Glutamatergic neuron (in vitro differentiated cells): ENCODE results near the gene HTR1B. TPM values are rescaled to one million over a fixed set of nuclear protein-coding genes. Genes with fewer than 3 reads are reported as not detected.

Experiments
- DNase-seq: peaks from one replicate; pipeline ENCODE4 v3.0.0; 2022
- H3K27ac Mint-ChIP-seq: one replicate; pipeline ENCODE4 v1.8.0; 2020; ENCODE audit warnings: mild to moderate bottlenecking, mixed read lengths, inconsistent platforms; ENCODE audit not compliant: unreplicated experiment
- H3K27me3 Mint-ChIP-seq: one replicate; pipeline ENCODE4 v1.8.0; 2020; ENCODE audit warnings: mild to moderate bottlenecking, moderate library complexity, mixed read lengths, inconsistent platforms; ENCODE audit not compliant: unreplicated experiment
- H3K36me3 Mint-ChIP-seq: one replicate; pipeline ENCODE4 v1.8.0; 2020; ENCODE audit warnings: mild to moderate bottlenecking, mixed read lengths, inconsistent platforms; ENCODE audit not compliant: unreplicated experiment
- H3K4me1 Mint-ChIP-seq: one replicate; pipeline ENCODE4 v1.8.0; 2020; ENCODE audit warnings: mild to moderate bottlenecking, low read depth, mixed read lengths, inconsistent platforms; ENCODE audit not compliant: unreplicated experiment
- H3K4me3 Mint-ChIP-seq: one replicate; pipeline ENCODE4 v1.8.0; 2020; ENCODE audit warnings: mild to moderate bottlenecking, mixed read lengths, inconsistent platforms; ENCODE audit not compliant: unreplicated experiment
- H3K9me3 Mint-ChIP-seq: one replicate; pipeline ENCODE4 v1.8.0; 2020; ENCODE audit warnings: mild to moderate bottlenecking, moderate library complexity, mixed read lengths, inconsistent platforms; ENCODE audit not compliant: unreplicated experiment
- total RNA-seq: library from RNA; stranded (reverse); fragmentation: NEBNext Ultra II Directional; extraction: Animal tissue kit (Norgen Biotek cat#: 25700); gene quantifications from one replicate; pipeline ENCODE4 v1.2.1, GENCODE V29; 2021; ENCODE audit not compliant: unreplicated experiment
- TF ChIP-seq, protein P1 (sequence below): fragments of 200-600 bp; sonication (generic); IDR thresholded peaks from one replicate; pipeline ENCODE4 v1.5.0; 2021; ENCODE audit not compliant: partially characterized antibody, unreplicated experiment

HTR1B gene
- total RNA-seq, 1 donor from 2014 or later: 4.2 TPM

DNA sequence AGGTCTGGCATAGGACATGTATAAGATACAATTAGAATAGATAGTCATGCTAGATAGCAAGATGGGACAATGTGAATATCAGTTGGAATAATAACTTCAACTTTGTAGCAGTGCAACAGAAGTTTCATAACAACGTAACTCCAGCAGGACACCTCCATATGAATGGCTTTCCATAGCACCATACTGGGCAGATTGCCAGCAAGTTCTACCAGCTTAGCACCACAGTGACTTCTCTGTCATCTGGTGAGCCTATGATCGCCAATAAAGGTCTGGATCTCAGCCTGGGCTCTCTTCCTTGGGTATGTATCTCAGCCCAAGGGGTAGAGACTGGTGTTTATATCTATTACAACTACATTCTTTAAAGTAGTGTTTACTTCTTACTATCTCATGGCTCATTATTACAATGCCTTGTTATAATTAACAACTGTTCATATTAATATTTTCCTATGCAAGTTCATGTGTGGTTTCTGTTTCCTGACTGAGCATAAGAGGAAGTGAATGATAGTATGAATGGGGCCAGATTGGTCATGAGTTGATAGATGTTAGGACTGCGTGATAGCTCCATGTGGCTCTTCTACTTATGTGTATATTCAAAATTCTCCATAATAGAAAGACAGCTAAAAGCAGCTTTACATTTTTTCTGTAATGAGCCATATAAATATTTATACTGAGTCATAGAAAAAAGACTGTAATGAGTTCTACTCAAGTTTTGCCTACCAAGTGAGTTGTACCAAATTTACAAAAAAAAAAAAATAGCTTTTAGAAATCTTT is 22.9 kb downstream of the HTR1B start:
- H3K27me3 Mint-ChIP-seq: no peaks in the 10 kb centered on the region
- no peaks in the 10 kb centered on the region for H3K9me3 Mint-ChIP-seq
- H3K4me3 Mint-ChIP-seq: no peak overlapping the region

DNA sequence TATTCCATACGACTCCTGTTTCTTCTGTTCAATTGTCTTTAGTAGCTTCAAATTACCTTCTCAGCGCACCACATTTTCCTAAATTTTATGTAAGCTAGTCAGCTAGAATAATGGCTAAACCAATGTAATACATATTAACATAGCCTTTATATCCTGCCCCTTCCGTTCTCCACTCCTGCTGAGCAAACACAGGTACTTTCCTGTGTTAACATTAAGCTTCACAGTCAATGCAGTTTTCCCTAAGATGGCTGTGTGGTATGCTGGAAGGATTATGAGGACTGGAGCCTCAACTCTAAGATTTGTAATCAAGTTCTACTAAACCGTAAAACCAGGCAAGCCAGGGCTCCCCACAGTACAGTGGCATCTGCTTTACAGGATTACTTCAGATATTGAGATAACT is 29.4 kb downstream of the HTR1B start:
- no peak for DNase-seq
- Mint-ChIP-seq H3K36me3 (no peaks in the 10 kb centered on the region), H3K4me3 (no peak overlapping the region), H3K4me1 (no peaks in the 10 kb centered on the region), H3K27me3 (no peaks in the 10 kb centered on the region), H3K9me3 (no peaks in the 10 kb centered on the region), H3K27ac (no peak overlapping the region)
- TF ChIP-seq, protein P1, sequence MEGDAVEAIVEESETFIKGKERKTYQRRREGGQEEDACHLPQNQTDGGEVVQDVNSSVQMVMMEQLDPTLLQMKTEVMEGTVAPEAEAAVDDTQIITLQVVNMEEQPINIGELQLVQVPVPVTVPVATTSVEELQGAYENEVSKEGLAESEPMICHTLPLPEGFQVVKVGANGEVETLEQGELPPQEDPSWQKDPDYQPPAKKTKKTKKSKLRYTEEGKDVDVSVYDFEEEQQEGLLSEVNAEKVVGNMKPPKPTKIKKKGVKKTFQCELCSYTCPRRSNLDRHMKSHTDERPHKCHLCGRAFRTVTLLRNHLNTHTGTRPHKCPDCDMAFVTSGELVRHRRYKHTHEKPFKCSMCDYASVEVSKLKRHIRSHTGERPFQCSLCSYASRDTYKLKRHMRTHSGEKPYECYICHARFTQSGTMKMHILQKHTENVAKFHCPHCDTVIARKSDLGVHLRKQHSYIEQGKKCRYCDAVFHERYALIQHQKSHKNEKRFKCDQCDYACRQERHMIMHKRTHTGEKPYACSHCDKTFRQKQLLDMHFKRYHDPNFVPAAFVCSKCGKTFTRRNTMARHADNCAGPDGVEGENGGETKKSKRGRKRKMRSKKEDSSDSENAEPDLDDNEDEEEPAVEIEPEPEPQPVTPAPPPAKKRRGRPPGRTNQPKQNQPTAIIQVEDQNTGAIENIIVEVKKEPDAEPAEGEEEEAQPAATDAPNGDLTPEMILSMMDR: no peak

More for the DNA sequence above, 22.9 kb downstream of the HTR1B start:
- Mint-ChIP-seq H3K36me3 (no peaks in the 10 kb centered on the region), H3K4me1 (no peaks in the 10 kb centered on the region), H3K27ac (no peak overlapping the region)
- no peak for DNase-seq
- TF ChIP-seq, protein P1: no peak

DNA sequence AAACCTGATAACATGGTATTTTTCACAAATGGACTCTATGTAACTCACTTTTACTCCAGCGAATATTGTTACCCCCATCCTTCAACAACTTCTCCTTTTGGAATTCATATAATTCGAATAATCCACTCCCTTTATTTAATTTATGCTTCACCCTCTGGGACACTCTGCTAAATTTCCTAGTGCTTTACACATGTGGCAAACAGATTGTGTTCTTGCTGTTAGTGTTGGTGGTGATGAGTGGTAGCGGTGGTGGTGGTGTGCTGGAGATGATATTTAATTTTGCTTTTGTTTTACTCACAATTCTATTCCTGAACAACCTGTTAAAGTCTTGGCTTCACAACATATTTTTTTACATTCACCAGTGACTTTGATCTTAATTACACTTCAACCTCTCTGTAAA is 32.8 kb downstream of the HTR1B start:
- no peaks in the 10 kb centered on the region for H3K9me3 Mint-ChIP-seq
- no peak overlapping the region for H3K4me3 Mint-ChIP-seq
- no peak overlapping the region for H3K27ac Mint-ChIP-seq
- no peaks in the 10 kb centered on the region for H3K4me1 Mint-ChIP-seq
- H3K27me3 Mint-ChIP-seq: peaks cover 2% of the 10 kb centered on the region
- DNase-seq: no peak
- TF ChIP-seq, protein P1: no peak
- no peaks in the 10 kb centered on the region for H3K36me3 Mint-ChIP-seq

DNA sequence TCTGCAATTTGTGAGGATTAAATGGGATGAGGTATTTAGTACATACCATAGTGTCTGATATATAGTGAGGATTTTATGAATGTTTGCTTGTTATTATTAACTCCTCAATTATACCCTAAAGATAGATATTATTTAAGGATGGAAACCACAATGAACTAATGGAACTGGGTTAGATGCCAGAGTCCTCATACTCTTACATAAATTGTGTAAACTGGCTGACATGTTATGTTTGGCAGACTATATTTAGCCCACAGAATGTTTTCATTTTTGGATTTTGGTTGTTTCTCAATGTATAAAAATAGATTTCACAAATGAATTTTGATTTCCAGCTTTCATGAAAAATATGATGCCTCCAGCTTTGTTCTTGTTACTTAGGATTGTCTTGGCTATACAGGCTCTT is 37.6 kb downstream of the HTR1B start:
- Mint-ChIP-seq H3K36me3 (no peaks in the 10 kb centered on the region), H3K9me3 (no peaks in the 10 kb centered on the region), H3K4me1 (no peaks in the 10 kb centered on the region), H3K4me3 (no peak overlapping the region), H3K27ac (no peak overlapping the region), H3K27me3 (peaks cover 2% of the 10 kb centered on the region)
- TF ChIP-seq, protein P1: no peak
- DNase-seq: no peak

DNA sequence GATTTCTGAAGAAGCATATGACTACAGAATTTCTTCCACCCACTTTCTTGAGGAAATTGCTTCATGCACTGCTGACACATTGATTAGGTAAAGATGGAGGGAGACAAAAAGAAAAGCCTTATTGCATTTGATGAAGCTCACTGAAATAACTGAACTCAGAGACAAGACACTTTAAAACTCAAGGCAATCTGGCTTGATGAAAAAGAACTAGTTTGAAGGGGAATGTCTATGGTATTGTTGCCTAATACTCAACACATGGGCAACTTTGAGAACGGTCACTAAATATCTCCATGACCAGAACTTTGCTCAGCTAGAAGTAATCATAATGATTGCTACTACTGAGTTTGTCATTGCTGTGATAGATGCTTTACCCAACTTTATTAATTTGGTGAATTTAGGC is 38.1 kb downstream of the HTR1B start:
- TF ChIP-seq, protein P1: no peak
- Mint-ChIP-seq H3K4me3 (no peak overlapping the region), H3K27me3 (peaks cover 2% of the 10 kb centered on the region), H3K9me3 (no peaks in the 10 kb centered on the region), H3K36me3 (no peaks in the 10 kb centered on the region), H3K27ac (no peak overlapping the region), H3K4me1 (no peaks in the 10 kb centered on the region)
- no peak for DNase-seq
